SK-MEL-5 (cell line): ENCODE measurements around the gene MKRN2OS. TPM values are rescaled to one million over a fixed set of nuclear protein-coding genes. Genes with fewer than 3 reads are reported as not detected.

Experiments used
- DNase-seq: peaks from one replicate; pipeline ENCODE4 v3.0.0-alpha.2; 2016; ENCODE audit warnings: low read depth, low spot score
- in situ Hi-C: cut with HindIII; loops from 2 replicates; pipeline ENCODE4 v1.10.0; 2016; ENCODE audit warnings: low sequenced_read_pairs, high pct_unique_total_duplicates, low pct_unique_long_range_greater_than_20kb
- total RNA-seq: library from RNA; depleted of rRNA; stranded (reverse); fragments of >200 nt; shearing (Covaris generic); gene quantifications from 2 replicates; pipeline ENCODE4 v1.2.3, GENCODE V29; 2014

MKRN2OS gene
- total RNA-seq, 1 experiment from 2014 or later: not detected

GRCh38 chr3:12536423-12536822 is 8.9 kb downstream of the MKRN2OS start:
- peak; percentile 16 for DNase-seq
- in situ Hi-C loops: no loop called here

GRCh38 chr3:12532182-12532581 is 13.1 kb downstream of the MKRN2OS start:
- DNase-seq: no peak
- in situ Hi-C loops: no loop called here

GRCh38 chr3:12527757-12528143 is 17.5 kb downstream of the MKRN2OS start:
- DNase-seq: no peak
- in situ Hi-C loops: no loop called here

GRCh38 chr3:12522721-12523120 is 22.6 kb downstream of the MKRN2OS start:
- no peak for DNase-seq
- in situ Hi-C loops: no loop called here

- no peak for DNase-seq
- in situ Hi-C loops: no loop called here
Measured at GRCh38 chr3:12521010-12521409, 24.3 kb downstream of the MKRN2OS start.

GRCh38 chr3:12518261-12519028 is 26.9 kb downstream of the MKRN2OS start:
- in situ Hi-C loops: no loop called here
- no peak for DNase-seq

- DNase-seq: no peak
Measured at GRCh38 chr3:12516873-12517272, 28.4 kb downstream of the MKRN2OS start.

GRCh38 chr3:12515631-12516030 is 29.7 kb downstream of the MKRN2OS start:
- in situ Hi-C loops: no loop called here
- DNase-seq: no peak

More at GRCh38 chr3:12516873-12517272, 28.4 kb downstream of the MKRN2OS start:
- in situ Hi-C loops: no loop called here

GRCh38 chr3:12513694-12514446 is 31.4 kb downstream of the MKRN2OS start:
- in situ Hi-C loops: no loop called here

GRCh38 chr3:12512534-12513118 is 32.7 kb downstream of the MKRN2OS start:
- DNase-seq: no peak
- in situ Hi-C loops: no loop called here

More at GRCh38 chr3:12513694-12514446, 31.4 kb downstream of the MKRN2OS start:
- no peak for DNase-seq

- in situ Hi-C loops: no loop called here
- no peak for DNase-seq
Measured at GRCh38 chr3:12509466-12509865, 35.8 kb downstream of the MKRN2OS start.

GRCh38 chr3:12508291-12508700 is 37.0 kb downstream of the MKRN2OS start:
- in situ Hi-C loops: no loop called here
- DNase-seq: no peak

- in situ Hi-C loops: no loop called here
- no peak for DNase-seq
Measured at GRCh38 chr3:12507591-12508281, 37.6 kb downstream of the MKRN2OS start.

- in situ Hi-C loops: no loop called here
- DNase-seq: no peak
Measured at GRCh38 chr3:12506201-12506709, 39.0 kb downstream of the MKRN2OS start.

GRCh38 chr3:12503126-12503957 is 42.0 kb downstream of the MKRN2OS start:
- in situ Hi-C loops: no loop called here
- no peak for DNase-seq

- peak; percentile 40 for DNase-seq
- in situ Hi-C loops: no loop called here
Measured at GRCh38 chr3:12501360-12502020, 43.8 kb downstream of the MKRN2OS start.

GRCh38 chr3:12499474-12499873 is 45.8 kb downstream of the MKRN2OS start:
- in situ Hi-C loops: no loop called here
- no peak for DNase-seq
